ENCODE data around the gene BLZF1. TPM values are rescaled to one million over a fixed set of nuclear protein-coding genes. Genes with fewer than 3 reads are reported as not detected.
"Not testable (repeated sequence)": the region's sequence is repeated elsewhere in the genome, so short reads cannot be mapped to it uniquely, and the experiment has no call there.

BLZF1 gene
- total RNA-seq, 2 donors from 2014 or later, result 14.6 to 18.4 TPM

DNA sequence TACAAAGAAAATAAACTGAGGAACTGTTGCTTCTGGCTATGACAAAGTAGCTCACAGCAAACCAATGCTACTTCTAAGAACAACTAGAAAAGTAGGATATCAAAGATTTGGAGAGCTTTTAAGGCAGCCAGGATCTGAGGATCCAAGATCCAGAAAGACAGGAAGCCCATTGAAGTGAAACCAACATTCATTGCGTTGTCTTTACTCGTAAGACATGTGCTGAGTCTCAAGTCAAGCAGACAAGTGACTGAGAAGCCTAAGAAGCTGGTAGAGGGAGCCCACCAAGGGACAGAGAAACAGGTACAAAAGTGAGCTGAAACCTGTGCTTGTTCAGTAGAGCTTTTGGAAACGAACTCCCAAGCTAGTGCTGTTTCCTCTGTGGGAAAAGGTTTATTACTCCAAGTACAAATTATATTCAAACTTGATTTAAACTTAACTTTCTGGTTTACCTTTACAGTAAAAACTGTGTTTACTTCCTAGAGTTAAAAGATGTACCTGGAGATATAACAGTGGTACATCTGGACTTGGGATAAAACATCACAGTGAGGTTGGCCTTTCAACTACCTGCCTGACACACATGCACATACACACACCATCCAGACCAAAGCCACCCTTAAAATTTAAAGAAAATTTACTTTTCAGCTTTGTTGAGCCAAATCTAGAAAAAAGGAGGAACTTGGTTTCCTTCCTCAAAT, 41.6 kb upstream of the BLZF1 start:
- Histone ChIP-seq H3K36me3 (no peaks in the 10 kb centered on the region), H3K27me3 (no peaks in the 10 kb centered on the region), H3K4me1 (peaks cover 0 to 5% of the 10 kb centered on the region in 2 donors), H3K9me3 (peaks cover 0 to 6% of the 10 kb centered on the region in 2 donors), H3K27ac (no peak overlapping the region), H3K4me3 (no peak overlapping the region)
- TF ChIP-seq, protein P1, sequence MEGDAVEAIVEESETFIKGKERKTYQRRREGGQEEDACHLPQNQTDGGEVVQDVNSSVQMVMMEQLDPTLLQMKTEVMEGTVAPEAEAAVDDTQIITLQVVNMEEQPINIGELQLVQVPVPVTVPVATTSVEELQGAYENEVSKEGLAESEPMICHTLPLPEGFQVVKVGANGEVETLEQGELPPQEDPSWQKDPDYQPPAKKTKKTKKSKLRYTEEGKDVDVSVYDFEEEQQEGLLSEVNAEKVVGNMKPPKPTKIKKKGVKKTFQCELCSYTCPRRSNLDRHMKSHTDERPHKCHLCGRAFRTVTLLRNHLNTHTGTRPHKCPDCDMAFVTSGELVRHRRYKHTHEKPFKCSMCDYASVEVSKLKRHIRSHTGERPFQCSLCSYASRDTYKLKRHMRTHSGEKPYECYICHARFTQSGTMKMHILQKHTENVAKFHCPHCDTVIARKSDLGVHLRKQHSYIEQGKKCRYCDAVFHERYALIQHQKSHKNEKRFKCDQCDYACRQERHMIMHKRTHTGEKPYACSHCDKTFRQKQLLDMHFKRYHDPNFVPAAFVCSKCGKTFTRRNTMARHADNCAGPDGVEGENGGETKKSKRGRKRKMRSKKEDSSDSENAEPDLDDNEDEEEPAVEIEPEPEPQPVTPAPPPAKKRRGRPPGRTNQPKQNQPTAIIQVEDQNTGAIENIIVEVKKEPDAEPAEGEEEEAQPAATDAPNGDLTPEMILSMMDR (IDR thresholded peaks at IDR 0.05), result no peak
- no peak for DNase-seq (ENCODE audit: low spot score)

DNA sequence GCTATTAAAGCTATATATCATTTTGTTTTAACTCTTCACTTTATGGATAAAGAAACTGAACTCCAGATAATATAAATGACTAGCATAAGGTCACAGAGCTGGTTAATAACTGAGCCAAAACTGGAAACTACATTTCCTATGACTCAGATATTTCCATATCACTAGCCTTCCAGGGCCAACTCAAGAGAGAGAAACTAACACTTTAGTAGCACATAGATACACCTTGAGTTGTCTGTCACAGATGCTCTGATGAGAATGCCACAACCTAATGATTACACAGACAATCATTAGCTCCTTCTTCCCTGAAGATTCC, 41.1 kb upstream of the BLZF1 start:
- DNase-seq (ENCODE audit: low spot score), result no peak
- TF ChIP-seq, protein P1 (IDR thresholded peaks at IDR 0.05), result no peak
- Histone ChIP-seq H3K4me1 (peaks cover 0 to 5% of the 10 kb centered on the region in 2 donors), H3K27ac (no peak overlapping the region), H3K27me3 (no peaks in the 10 kb centered on the region), H3K4me3 (no peak overlapping the region), H3K36me3 (no peaks in the 10 kb centered on the region), H3K9me3 (peaks cover 0 to 6% of the 10 kb centered on the region in 2 donors)

DNA sequence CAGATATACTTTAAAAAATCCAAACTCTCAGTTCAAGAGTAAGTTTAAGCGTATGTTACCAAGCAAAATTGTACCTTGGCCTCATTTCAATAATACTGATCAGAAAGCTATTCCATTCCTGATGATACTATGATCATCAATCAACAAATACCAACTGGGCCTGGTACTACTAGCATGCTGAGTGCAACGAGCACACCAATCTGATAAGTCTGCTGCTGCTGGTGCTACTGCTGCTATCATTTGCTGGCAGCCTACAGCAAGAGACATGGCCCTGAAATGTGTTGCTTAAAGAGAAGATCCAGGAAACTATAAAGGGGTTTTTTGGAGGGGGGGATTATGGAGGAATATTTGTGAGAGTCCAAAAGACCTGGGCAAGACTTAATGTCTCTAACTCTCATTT, 40.1 kb upstream of the BLZF1 start:
- H3K27ac ChIP-seq, result no peak overlapping the region
- no peak for DNase-seq (ENCODE audit: low spot score)
- peaks cover 0 to 6% of the 10 kb centered on the region in 2 donors for H3K9me3 ChIP-seq
- H3K4me3 ChIP-seq, result no peak overlapping the region
- no peaks in the 10 kb centered on the region for H3K36me3 ChIP-seq
- H3K27me3 ChIP-seq, result no peaks in the 10 kb centered on the region
- TF ChIP-seq, protein P1 (IDR thresholded peaks at IDR 0.05), result no peak
- peaks cover 0 to 5% of the 10 kb centered on the region in 2 donors for H3K4me1 ChIP-seq

DNA sequence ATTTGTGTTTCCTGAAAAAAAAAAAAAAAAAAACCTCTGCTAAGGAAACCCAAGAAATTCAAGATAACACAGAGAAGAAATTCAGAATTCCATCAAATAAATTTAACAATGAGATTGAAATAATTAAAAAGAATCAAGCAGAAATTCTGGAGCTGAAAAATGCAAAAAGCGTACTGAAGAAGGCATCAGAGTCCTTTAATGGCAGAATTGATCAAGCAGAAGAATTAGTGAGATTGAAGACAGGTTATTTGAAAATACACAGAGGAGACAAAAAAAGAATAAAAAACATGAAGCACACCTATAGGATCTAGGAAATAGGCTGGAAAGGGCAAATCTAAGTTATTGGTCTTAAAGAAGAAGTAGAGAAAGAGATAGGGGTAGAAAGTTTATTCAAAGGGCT, 38.6 kb upstream of the BLZF1 start:
- Histone ChIP-seq H3K36me3 (no peaks in the 10 kb centered on the region), H3K4me3 (no peak overlapping the region), H3K27me3 (no peaks in the 10 kb centered on the region), H3K27ac (no peak overlapping the region), H3K4me1 (peaks cover 0 to 5% of the 10 kb centered on the region in 2 donors), H3K9me3 (peaks cover 0 to 6% of the 10 kb centered on the region in 2 donors)
- TF ChIP-seq, protein P1 (IDR thresholded peaks at IDR 0.05), result no peak
- DNase-seq (ENCODE audit: low spot score), result no peak

DNA sequence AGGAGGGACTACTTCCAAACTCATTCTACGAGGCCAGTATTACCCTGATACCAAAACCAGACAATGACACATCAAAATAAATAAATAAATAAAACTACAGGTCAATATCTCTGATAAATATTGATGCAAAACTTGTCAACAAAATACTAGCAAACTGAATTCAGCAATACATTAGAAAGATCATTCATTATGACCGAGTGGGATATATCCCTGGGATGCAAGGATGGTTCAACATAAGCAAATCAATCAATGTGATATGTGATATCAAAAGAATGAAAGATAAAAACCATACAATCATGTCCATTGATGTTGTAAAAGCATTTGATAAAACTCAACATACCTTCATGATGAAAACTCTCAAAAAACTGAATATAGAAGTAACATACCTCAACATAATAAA, 37.1 kb upstream of the BLZF1 start:
- Histone ChIP-seq H3K4me1 (peaks cover 0 to 5% of the 10 kb centered on the region in 2 donors), H3K4me3 (no peak overlapping the region), H3K9me3 (peaks cover 0 to 6% of the 10 kb centered on the region in 2 donors), H3K27ac (no peak overlapping the region), H3K27me3 (no peaks in the 10 kb centered on the region), H3K36me3 (no peaks in the 10 kb centered on the region)
- DNase-seq (ENCODE audit: low spot score), result no peak
- TF ChIP-seq, protein P1 (IDR thresholded peaks at IDR 0.05), result no peak

DNA sequence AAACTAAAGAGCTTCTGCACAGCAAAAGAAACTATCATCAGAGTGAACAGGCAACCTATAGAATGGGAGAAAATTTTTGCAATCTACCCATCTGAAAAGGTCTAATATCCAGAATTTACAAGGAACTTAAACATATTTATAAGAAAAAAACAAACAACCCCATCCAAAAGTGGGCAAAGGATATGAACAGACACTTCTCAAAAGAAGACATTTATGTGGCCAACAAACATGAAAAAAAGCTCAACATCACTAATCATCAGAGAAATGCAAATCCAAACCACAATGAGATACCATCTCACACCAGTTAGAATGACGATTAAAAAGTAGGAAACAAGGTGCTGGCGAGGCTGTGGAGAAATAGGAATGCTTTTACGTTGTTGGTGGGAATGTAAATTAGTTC, 33.3 kb upstream of the BLZF1 start:
- not testable (repeated sequence) for H3K4me3 ChIP-seq; H3K27me3 ChIP-seq; H3K27ac ChIP-seq; H3K9me3 ChIP-seq; H3K36me3 ChIP-seq; DNase-seq (ENCODE audit: low spot score); H3K4me1 ChIP-seq

DNA sequence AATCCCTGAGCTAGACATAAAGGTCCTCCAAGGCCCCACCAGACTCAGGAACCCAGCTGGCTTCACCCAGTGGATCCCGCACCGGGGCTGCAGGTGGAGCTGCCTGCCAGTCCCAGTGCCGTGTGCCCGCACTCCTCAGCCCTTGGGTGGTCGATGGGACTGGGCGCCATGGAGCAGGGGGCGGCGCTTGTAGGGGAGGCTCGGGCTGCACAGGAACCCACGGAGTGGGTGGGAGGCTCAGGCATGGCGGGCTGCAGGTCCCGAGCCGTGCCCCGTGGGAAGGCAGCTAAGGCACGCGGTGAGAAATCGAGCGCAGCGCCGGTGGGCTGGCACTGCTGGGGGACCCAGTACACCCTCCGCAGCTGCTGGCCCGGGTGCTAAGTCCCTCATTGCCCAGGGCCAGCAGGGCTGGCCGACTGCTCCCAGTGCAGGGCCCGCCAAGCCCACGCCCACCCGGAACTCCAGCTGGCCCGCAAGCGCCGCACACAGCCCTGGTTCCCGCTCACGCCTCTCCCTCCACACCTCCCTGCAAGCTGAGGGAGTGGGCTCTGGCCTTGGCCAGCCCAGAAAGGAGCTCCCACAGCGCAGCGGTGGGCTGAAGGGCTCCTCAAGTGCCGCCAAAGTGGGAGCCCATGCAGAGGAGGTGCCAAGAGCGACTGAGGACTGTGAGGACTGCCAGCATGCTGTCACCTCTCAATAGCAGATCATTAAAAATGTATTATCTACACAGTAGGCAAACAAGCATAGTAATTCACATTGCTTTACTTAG, 30.9 kb upstream of the BLZF1 start:
- not testable (repeated sequence) for H3K4me3 ChIP-seq; H3K9me3 ChIP-seq; DNase-seq (ENCODE audit: low spot score); H3K4me1 ChIP-seq; H3K27me3 ChIP-seq; H3K27ac ChIP-seq; H3K36me3 ChIP-seq

All from right atrium auricular region (tissue), 2 donors.